Measurements from ENCODE around the gene MEF2A.

DNA sequence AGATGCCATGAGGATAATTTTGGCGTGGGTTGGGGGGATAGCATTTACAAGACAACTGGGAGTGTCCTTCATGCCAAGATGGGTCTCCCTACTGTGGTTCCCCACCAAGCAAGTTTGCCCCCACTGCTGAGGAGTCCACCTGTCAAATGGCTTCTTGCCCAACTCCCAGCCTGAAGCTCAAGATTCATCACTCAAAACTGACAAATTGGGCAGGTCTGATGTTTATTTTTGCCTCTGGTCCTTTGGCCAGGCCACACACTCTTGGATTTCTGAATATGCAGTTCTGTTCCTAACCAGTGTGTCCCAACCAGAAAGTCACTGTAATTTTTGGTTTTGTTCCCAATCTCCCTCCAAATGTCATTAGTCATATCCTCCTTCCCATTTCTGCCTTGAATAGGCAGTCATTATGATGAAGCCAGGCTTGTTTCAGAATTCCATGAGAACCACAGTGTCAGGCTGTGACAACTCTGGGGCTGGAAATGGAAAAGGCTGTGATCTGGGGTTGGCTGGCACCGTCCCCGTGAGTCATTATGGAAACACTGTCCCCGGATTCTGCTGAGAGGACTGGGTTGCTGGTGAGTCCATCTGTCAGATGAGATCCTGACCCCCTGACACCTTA is 29.3 kb upstream of the MEF2A start:
- TF ChIP-seq POLR2A (IDR thresholded peaks at IDR 0.05; ENCODE audit: low read length) (no peak), GATA1 (IDR thresholded peaks at IDR 0.05; ENCODE audit: low read depth, low read length) (no peak)

Data from erythroblast (primary cell).